ENCODE measurements around the gene RAB6A. TPM values are rescaled to one million over a fixed set of nuclear protein-coding genes. Genes with fewer than 3 reads are reported as not detected.

Gene RAB6A
- total RNA-seq, 6 experiments from 2014 or later: 59.3 to 163 (median 81.7) TPM

DNA sequence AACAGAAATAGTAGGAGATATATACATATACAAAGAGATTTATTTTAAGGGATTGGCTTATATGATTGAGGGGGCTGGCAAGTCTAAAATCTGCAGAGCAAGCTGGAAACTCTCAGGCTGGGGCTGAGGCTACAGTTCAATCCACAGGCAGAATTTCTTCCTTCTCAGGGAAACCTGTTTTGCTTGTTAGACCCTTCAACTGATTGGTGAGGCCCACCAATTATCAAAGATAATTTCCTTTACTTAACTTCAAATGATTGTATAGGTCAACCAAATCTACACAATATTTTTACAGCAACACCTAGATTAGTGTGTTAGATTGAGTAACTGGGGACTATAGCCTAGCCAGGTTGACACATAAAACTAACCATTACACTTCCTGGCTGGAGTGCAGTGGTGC lies 119.2 kb downstream of the RAB6A start:
- intact Hi-C loops (cut with DNase I): no loop called here

DNA sequence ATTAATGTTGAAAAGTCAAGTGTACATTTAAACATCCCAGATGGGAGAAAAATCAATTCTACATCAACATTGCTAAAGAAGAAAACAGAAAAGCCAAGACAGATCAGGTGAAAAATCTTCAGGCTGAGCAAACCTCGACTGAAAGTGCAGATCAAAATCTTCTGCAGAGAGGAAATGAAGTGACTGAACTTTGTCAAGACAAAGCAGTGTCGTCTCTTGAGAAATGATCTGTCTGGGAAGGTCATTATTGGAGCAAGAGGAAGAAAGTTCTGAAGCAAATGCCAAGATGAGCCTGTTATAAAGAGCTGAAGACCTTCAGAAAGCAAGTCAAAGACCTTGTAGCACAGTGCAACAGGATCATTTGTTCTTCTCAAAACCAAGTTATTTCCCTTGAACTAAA lies 120.3 kb downstream of the RAB6A start:
- H3K9me3 ChIP-seq: no peaks in the 10 kb centered on the region
- ATAC-seq: no peak
- 31% methylated on average over 2 of the region's 2 CpGs for whole genome bisulfite sequencing (ENCODE audit: insufficient coverage, low coverage, low lambda C conversion rate, missing lambda C conversion rate)

More for the DNA sequence above, 119.2 kb downstream of the RAB6A start:
- no peak for DNase-seq
- H3K9me3 ChIP-seq: no peaks in the 10 kb centered on the region
- no peaks in the 10 kb centered on the region for H3K36me3 ChIP-seq
- H3K4me3 ChIP-seq: no peak overlapping the region
- TF ChIP-seq, protein P1, sequence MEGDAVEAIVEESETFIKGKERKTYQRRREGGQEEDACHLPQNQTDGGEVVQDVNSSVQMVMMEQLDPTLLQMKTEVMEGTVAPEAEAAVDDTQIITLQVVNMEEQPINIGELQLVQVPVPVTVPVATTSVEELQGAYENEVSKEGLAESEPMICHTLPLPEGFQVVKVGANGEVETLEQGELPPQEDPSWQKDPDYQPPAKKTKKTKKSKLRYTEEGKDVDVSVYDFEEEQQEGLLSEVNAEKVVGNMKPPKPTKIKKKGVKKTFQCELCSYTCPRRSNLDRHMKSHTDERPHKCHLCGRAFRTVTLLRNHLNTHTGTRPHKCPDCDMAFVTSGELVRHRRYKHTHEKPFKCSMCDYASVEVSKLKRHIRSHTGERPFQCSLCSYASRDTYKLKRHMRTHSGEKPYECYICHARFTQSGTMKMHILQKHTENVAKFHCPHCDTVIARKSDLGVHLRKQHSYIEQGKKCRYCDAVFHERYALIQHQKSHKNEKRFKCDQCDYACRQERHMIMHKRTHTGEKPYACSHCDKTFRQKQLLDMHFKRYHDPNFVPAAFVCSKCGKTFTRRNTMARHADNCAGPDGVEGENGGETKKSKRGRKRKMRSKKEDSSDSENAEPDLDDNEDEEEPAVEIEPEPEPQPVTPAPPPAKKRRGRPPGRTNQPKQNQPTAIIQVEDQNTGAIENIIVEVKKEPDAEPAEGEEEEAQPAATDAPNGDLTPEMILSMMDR (IDR thresholded peaks at IDR 0.05): no peak
- TF ChIP-seq POLR2A (IDR thresholded peaks at IDR 0.05): no peak
- H3K27me3 ChIP-seq: no peaks in the 10 kb centered on the region
- no peak for ATAC-seq
- no peak overlapping the region for H3K27ac ChIP-seq
- H3K4me1 ChIP-seq: no peaks in the 10 kb centered on the region

DNA sequence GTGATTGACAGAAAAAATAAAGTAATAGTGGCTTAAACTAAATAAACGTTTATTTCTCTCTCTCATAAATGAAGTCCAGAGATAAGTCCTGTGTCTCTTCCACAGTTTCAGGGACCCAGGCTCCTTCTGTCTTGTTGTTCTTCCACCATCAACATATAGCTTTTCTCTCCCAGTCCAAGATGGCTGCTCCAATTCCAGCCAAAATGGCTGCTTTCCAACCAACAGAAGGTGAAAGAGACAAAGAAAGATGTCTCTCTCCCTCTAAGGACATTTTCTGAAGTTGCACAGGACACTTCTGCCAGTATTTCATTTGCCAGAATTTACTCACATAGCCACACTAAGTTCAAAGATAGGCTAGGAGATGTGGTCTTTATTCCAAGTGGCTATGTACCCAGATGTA lies 123.9 kb downstream of the RAB6A start:
- intact Hi-C loops (cut with DNase I): no loop called here
- DNase-seq (no peak), ATAC-seq (no peak)
- Histone ChIP-seq H3K9me3 (no peaks in the 10 kb centered on the region), H3K4me3 (no peak overlapping the region), H3K27me3 (no peaks in the 10 kb centered on the region), H3K36me3 (no peaks in the 10 kb centered on the region), H3K27ac (no peak overlapping the region), H3K4me1 (no peaks in the 10 kb centered on the region)
- 59% methylated on average over 1 of the region's 1 CpG for WGBS (ENCODE audit: insufficient coverage, low coverage, low lambda C conversion rate, missing lambda C conversion rate)
- TF ChIP-seq POLR2A (IDR thresholded peaks at IDR 0.05): no peak
- TF ChIP-seq, protein P1 (IDR thresholded peaks at IDR 0.05): no peak

More for the DNA sequence above, 120.3 kb downstream of the RAB6A start:
- no peak overlapping the region for H3K4me3 ChIP-seq
- H3K27me3 ChIP-seq: no peaks in the 10 kb centered on the region
- no peak for DNase-seq
- no peak overlapping the region for H3K27ac ChIP-seq
- no peaks in the 10 kb centered on the region for H3K36me3 ChIP-seq
- no peaks in the 10 kb centered on the region for H3K4me1 ChIP-seq
- TF ChIP-seq, protein P1 (IDR thresholded peaks at IDR 0.05): no peak
- TF ChIP-seq POLR2A (IDR thresholded peaks at IDR 0.05): no peak
- intact Hi-C loops (cut with DNase I): no loop called here

DNA sequence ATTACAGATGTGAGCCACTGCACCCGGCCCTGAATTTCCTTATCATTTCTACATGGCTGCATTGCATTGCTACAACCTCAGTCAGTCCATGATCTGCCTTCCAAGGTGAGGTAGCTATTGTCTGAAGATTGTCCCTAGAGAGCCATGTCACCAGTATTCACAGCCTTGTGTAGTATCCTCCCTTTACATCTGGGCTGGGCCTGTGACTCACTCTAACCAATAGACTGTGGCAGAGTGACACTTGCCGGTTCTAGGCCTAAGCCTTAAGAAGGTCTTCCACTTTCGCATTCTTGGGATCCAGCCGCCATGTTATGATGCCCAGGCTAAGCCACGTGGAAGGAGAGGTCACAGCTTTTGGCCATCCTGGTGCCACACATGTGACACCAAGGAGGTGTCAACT lies 124.6 kb downstream of the RAB6A start:
- no peak for TF ChIP-seq POLR2A (IDR thresholded peaks at IDR 0.05)
- TF ChIP-seq, protein P1 (IDR thresholded peaks at IDR 0.05): no peak
- Histone ChIP-seq H3K36me3 (no peaks in the 10 kb centered on the region), H3K4me1 (no peaks in the 10 kb centered on the region), H3K27ac (no peak overlapping the region), H3K9me3 (no peaks in the 10 kb centered on the region), H3K27me3 (no peaks in the 10 kb centered on the region), H3K4me3 (no peak overlapping the region)
- WGBS (ENCODE audit: insufficient coverage, low coverage, low lambda C conversion rate, missing lambda C conversion rate): 67% methylated on average over 1 of the region's 5 CpGs
- intact Hi-C loops (cut with DNase I): no loop called here
- DNase-seq (no peak), ATAC-seq (no peak)

DNA sequence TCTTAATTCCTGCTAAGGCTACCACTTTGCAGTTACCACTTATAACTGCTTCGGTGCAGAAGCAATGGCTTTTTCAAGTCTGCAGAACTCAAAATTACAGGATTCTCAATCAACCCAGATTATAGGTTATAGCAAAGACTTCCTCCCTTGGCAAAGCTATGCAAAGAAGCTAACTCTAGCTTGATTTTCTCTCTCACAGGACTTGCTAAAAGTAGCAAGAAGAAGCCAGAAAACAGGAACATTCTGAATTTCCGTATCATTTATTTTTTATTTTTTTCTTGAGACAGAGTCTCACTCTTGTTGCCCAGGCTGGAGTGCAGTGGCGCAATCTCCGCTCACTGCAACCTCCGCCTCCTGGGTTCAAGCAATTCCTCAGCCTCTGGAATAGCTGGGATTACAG lies 125.2 kb downstream of the RAB6A start:
- H3K9me3 ChIP-seq: no peaks in the 10 kb centered on the region
- intact Hi-C loops (cut with DNase I): no loop called here
- TF ChIP-seq, protein P1 (IDR thresholded peaks at IDR 0.05): no peak
- TF ChIP-seq POLR2A (IDR thresholded peaks at IDR 0.05): no peak
- H3K36me3 ChIP-seq: no peaks in the 10 kb centered on the region
- ATAC-seq: no peak
- DNase-seq: no peak
- H3K4me1 ChIP-seq: no peaks in the 10 kb centered on the region
- no peak overlapping the region for H3K27ac ChIP-seq
- H3K4me3 ChIP-seq: no peak overlapping the region
- no peaks in the 10 kb centered on the region for H3K27me3 ChIP-seq
- WGBS (ENCODE audit: insufficient coverage, low coverage, low lambda C conversion rate, missing lambda C conversion rate): 81% methylated on average over 5 of the region's 5 CpGs
